ENCODE data around the gene ASMT. TPM values are rescaled to one million over a fixed set of nuclear protein-coding genes. Genes with fewer than 3 reads are reported as not detected.
"Not testable (repeated sequence)": the region's sequence is repeated elsewhere in the genome, so short reads cannot be mapped to it uniquely, and the experiment has no call there.

ASMT gene
- not detected in 2 replicates for total RNA-seq (2014; rRNA removed; shearing (Covaris generic))

GRCh38 chrX:1614927-1615326 is at the start of gene ASMT:
ASMT (plus strand) TSS chrX:1615059; CDS start chrX:1615200, 141 bp downstream.
- DNase-seq (ENCODE audit: low spot score) = no peak
- in situ Hi-C loops (cut with HindIII; ENCODE audit: low sequenced_read_pairs) = no loop called here

- DNase-seq (ENCODE audit: low spot score); in situ Hi-C loops (cut with HindIII; ENCODE audit: low sequenced_read_pairs): not testable (repeated sequence)
Observed at GRCh38 chrX:1574181-1574580, 40.7 kb upstream of the ASMT start.

- no peak for DNase-seq (ENCODE audit: low spot score)
- in situ Hi-C loops (cut with HindIII; ENCODE audit: low sequenced_read_pairs) = no loop called here
Observed at GRCh38 chrX:1576201-1576992, 38.5 kb upstream of the ASMT start.

- no peak for DNase-seq (ENCODE audit: low spot score)
- in situ Hi-C loops (cut with HindIII; ENCODE audit: low sequenced_read_pairs) = no loop called here
Observed at GRCh38 chrX:1577845-1578244, 37.0 kb upstream of the ASMT start.

GRCh38 chrX:1578511-1579173 is 36.2 kb upstream of the ASMT start:
- DNase-seq (ENCODE audit: low spot score) = no peak
- in situ Hi-C loops (cut with HindIII; ENCODE audit: low sequenced_read_pairs) = no loop called here

- in situ Hi-C loops (cut with HindIII; ENCODE audit: low sequenced_read_pairs) = no loop called here
- DNase-seq (ENCODE audit: low spot score) = no peak
Observed at GRCh38 chrX:1581132-1581531, 33.7 kb upstream of the ASMT start.

GRCh38 chrX:1582686-1583437 is 32.0 kb upstream of the ASMT start:
- no peak for DNase-seq (ENCODE audit: low spot score)
- in situ Hi-C loops (cut with HindIII; ENCODE audit: low sequenced_read_pairs) = no loop called here

GRCh38 chrX:1584237-1585011 is 30.4 kb upstream of the ASMT start:
- DNase-seq (ENCODE audit: low spot score) = no peak
- in situ Hi-C loops (cut with HindIII; ENCODE audit: low sequenced_read_pairs) = no loop called here

- no peak for DNase-seq (ENCODE audit: low spot score)
Observed at GRCh38 chrX:1587161-1587560, 27.7 kb upstream of the ASMT start.

GRCh38 chrX:1589356-1590130 is 25.3 kb upstream of the ASMT start:
- in situ Hi-C loops (cut with HindIII; ENCODE audit: low sequenced_read_pairs) = no loop called here
- DNase-seq (ENCODE audit: low spot score) = no peak

More at GRCh38 chrX:1587161-1587560, 27.7 kb upstream of the ASMT start:
- in situ Hi-C loops (cut with HindIII; ENCODE audit: low sequenced_read_pairs) = no loop called here

- DNase-seq (ENCODE audit: low spot score) = peak; percentile 94
- in situ Hi-C loops (cut with HindIII; ENCODE audit: low sequenced_read_pairs) = no loop called here
Observed at GRCh38 chrX:1591102-1591862, 23.6 kb upstream of the ASMT start, which contains the start of gene AKAP17A. AKAP17A (plus strand) TSS chrX:1591604; CDS start chrX:1593463, 1,859 bp downstream.

GRCh38 chrX:1591863-1592469 is 22.9 kb upstream of the ASMT start:
- no peak for DNase-seq (ENCODE audit: low spot score)
- in situ Hi-C loops (cut with HindIII; ENCODE audit: low sequenced_read_pairs) = no loop called here

- in situ Hi-C loops (cut with HindIII; ENCODE audit: low sequenced_read_pairs) = no loop called here
- no peak for DNase-seq (ENCODE audit: low spot score)
Observed at GRCh38 chrX:1592470-1593142, 22.3 kb upstream of the ASMT start.

- in situ Hi-C loops (cut with HindIII; ENCODE audit: low sequenced_read_pairs) = no loop called here
- DNase-seq (ENCODE audit: low spot score) = no peak
Observed at GRCh38 chrX:1593286-1594271, 21.3 kb upstream of the ASMT start.

GRCh38 chrX:1595711-1596060 is 19.2 kb upstream of the ASMT start:
- in situ Hi-C loops (cut with HindIII; ENCODE audit: low sequenced_read_pairs) = no loop called here
- no peak for DNase-seq (ENCODE audit: low spot score)

Measured in G401 (cell line).